GM19324 (cell line): ENCODE measurements around the gene NCKAP1.
A peak's percentile ranks its signal among the peaks of the same experiment; 100 is the strongest.
"Not testable (repeated sequence)": the region's sequence is repeated elsewhere in the genome, so short reads cannot be mapped to it uniquely, and the experiment has no call there.

ENCODE experiments used
- ATAC-seq: cut with Tn5 transposase; IDR thresholded peaks from one replicate; pipeline ENCODE4 v1.9.1; 2021; ENCODE audit warnings: mild to moderate bottlenecking, moderate library complexity; ENCODE audit not compliant: unreplicated experiment, low FRiP score

The NCKAP1 gene

DNA sequence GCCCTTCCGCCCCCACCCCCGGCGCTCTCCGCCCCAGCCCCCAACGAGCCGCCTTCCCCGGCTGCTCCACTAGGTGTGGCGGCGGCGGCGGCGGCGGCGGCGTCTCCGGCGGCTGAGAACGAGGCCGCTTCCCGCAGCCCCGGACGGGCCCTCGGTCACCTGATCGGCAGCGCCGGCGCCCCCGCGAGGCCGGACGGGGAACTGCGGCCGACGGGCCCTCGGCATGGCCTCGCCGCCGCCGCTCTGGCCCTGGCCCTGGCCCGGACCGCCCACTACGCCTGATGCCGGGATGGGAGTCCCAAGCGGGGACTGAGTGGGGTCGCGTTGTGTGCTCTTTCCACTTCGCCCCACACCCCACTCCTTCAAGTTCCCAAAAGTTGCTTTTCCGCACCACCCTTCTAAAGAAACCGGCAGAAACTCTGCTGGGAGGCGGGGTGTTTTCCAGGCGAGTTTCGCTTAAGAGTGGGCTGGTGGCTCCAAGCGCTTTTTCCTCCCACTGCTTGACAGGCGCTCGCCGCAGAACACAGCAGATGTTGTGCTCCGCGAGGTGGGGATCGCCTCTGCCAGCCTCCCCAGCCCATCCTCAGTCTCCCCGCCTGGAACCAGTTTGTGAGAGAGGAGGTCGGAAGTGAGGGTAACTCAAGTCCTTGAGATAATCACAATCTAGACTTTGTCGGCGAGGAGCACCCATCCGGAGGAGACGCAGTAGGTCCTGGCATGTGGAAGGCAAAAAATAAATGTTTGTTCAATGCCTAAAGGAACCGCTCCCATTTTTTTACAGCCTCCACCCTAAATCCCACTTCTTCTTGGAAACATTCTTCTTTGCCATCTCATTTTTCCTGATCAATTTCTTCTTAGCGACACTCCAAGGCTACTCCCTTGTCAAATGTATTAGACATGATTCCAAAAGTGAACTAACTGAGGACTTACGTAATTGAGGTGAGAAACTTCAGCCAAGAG is at the start of gene NCKAP1:
NCKAP1 (minus strand) TSS at position 117 of the 960 bp plus-strand sequence. CDS start 358 bp downstream, outside the sequence.
- peak; percentile 84 for ATAC-seq

GRCh38 chr2:183081911-183082310 is 43.7 kb upstream of the NCKAP1 start:
- ATAC-seq = no peak

GRCh38 chr2:183079139-183079775 is 41.0 kb upstream of the NCKAP1 start:
- peak; percentile 31 for ATAC-seq

DNA sequence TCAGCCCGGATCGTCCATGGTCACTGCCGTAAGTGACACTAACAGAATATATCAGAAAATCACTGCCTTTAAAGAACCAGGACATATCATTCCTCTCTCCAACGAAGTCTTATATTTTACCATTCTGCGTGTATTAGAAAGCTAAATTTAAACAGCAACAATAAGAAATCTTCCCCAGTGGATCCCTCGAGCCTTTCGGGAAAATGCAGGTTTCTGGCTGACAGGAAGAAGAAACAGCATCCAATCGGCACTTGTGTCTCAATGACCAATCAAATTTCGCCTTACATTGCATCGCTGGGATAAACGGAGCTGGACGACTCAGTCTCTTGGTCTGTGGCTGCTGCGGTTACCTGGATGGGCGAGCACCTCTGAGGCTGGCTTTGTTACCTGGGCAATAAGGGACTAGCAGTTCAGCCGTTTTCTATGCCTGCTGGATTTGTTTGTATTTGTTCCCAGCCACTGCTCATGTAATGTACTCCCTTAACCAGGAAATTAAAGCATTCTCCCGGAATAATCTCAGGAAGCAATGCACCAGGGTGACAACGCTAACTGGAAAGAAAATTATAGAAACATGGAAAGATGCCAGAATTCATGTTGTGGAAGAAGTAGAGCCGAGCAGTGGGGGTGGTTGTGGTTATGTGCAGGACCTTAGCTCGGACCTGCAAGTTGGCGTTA is 40.3 kb upstream of the NCKAP1 start, which contains the start of gene DUSP19:
DUSP19 (plus strand) TSS at position 284 of the 675 bp plus-strand sequence; CDS start at position 471, 187 bp downstream.
- ATAC-seq = peak; percentile 92

- no peak for ATAC-seq
These were observed 39.9 kb upstream of the NCKAP1 start for GRCh38 chr2:183078163-183078463.

DNA sequence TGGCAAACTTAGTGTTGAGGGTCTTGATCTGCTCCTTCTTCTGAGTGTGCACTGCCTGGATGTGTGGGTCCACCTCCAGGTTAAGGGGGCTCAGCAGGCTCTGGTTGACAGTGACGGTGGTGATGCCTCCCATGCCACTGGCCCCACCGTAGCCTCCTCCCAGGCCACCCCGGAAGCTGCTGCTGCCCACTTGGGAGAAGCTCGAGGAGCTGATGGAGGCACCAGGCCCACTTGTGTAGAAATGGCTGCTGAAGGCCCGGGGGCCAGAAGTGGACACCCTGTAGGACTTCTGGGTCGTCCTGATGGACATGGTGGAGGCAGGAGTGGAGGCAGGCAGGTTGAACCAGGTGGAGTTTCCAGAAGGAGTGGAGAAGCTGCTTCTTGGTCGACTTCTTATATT is 33.9 kb upstream of the NCKAP1 start:
- no peak for ATAC-seq

GRCh38 chr2:183070942-183071844 is 32.9 kb upstream of the NCKAP1 start:
- no peak for ATAC-seq

- no peak for ATAC-seq
These were observed 30.9 kb upstream of the NCKAP1 start for GRCh38 chr2:183069174-183069573.

DNA sequence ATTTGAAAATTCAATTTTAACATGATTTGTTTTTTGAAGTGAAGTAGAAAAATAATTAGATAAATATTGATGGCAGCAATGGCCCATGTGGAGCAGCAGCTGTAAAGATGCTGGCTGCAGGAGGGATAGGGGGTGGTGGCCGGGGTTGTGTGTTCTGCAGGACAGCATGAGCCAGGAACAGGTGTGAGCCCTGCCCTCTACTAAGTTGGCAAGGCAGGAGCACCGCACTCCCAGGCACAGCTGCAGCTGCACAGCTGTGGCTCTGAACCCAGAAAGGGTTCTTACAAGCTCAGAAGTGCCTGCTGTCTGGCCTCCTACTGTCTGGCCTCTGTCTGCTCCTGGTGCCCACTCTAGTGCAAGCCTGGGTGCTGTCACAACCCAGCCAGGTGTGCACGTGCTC is 30.3 kb upstream of the NCKAP1 start:
- ATAC-seq = no peak

GRCh38 chr2:183063083-183063482 is 24.8 kb upstream of the NCKAP1 start:
- no peak for ATAC-seq

DNA sequence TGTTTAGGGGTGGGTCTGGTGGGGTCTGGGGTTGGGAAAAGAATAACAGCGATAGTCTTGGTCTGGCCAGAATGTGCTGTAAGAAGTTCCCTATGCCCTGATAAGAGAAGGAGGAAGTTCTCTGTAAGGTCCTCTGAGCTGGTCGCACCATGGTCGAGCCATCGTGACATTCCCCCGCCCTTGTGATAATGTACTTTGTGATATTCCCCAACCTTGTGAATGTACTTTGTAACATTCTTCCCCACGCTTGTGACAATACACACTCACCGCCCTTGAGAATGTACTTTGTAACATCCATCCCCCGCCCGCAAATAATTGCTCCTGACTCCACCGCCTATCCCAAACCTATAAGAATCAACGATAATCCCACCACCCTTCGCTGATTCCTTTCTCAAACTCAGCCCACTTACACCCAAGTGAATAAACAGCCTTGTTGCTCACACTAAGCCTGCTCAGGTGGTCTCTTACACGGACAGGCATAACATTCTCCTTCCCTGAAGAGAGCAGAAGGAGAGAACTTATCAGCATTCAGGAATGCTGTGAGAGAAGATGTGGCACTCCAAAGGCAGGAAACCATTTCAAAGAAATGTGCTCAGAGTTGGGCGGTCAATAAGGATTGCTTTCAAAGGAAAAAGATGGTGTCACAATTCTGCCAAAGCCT is 22.4 kb upstream of the NCKAP1 start:
- ATAC-seq = no peak

DNA sequence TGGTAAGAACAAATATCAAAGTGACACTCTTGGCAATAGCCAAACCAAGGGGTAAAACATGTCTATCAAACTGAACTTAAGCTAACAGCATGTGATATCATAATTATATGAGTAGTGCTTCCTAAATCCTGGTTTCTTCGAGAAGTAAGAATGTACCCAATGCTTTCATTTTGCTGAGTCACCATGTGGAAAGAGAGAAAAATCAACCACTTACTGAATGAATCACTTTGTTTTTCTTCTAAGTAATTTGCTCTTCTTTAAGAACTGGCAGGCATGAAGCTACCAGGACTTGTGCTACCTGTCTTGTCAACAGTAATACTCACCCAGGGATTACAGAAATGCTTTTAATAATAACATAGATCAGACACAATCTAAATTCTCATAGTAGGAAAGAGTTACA is 21.3 kb upstream of the NCKAP1 start:
- no peak for ATAC-seq

DNA sequence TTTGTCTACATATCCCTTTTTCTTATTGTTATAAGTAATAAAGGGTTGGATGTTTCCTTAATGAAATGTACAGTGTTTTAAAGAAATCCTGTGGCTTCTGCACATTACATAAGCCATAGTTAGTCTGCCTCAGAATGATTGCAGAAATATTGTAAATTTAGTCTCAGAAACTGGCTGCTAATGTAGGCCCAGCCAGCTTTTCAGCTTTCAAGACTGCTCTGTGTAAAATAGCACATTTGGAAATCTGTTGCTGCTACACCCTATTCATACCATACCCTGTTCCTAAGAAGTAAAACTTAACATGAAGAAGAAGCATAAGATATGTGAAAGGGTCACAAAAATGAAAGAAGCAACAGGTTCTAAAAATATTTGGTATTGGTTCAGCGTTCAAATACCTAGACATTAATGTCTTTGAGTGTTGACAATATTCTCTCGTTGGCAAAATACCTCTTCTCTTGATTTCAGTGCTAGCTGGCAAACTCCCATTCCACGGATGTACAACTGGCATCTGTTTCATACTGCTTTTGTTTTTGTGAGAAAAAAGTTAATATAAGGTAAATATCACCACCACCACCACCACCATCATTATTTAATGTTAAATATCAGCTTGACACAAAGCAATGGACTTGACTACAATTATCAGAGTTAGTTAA is 19.2 kb upstream of the NCKAP1 start:
- ATAC-seq = peak; percentile 64

GRCh38 chr2:183049420-183049819 is 11.2 kb upstream of the NCKAP1 start:
- ATAC-seq = no peak

- not testable (repeated sequence) for ATAC-seq
These were observed 9.3 kb upstream of the NCKAP1 start for GRCh38 chr2:183047486-183048125.

GRCh38 chr2:183043580-183043979 is 5.3 kb upstream of the NCKAP1 start:
- not testable (repeated sequence) for ATAC-seq

DNA sequence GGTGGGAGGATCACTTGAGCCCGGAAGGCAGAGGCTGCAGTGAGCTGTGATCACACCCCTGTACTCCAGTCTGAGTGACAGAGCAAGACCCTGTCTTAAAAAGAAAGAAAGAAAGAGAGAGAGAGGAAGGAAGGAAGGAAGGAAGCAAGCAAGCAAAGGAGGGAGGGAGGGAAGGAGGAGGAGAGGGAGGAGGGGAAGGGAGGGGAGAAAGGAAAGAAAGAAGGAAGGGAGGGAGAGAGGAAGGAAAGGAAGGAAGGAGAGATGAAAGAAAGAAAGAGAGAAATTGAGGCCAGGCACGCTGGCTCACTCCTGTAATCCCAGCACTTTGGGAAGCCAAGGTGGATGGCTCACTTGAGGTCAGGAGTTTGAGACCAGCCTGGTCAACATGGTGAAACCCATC is 2.3 kb upstream of the NCKAP1 start:
- ATAC-seq = no peak

DNA sequence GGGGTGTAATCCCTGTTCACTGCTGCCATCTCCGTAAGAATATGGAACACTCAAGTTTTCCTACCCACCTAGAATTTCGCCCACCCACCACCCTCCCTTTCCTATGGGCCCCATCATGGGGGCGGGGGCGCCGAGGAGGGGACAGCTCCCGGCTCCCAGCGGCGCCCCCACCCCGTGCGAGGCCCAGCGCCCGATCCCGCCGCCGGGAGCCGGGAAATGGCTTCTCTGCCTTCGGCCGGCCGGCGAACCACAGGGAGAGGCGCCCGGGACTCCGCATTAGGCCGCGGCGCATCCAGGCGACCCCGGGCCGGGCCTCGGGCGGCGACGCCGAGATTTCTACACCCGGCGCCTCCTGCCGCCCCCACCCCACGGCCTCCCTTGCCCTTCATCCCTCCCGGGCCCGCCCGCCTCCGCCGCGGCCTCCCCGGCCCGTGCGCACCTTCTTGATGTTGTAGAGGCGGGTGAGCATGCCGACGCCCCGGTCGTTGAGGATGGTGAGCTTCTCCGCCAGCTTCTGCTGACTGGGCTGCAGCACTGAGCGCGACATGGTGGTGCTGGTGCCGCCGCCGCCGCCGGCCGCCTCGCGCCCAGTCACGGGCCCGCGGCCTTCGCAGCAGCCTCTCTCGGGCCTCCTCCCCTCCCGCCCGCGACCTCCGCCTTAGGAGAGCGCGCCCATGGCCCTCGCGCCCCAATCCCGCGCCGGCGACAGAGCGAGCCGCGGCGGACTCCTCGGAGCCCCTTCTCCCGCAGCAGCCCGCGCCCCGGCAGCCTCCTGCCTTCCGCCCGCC is 510 bp downstream of the NCKAP1 start:
- peak; percentile 55 for ATAC-seq
